Esophagus squamous epithelium (tissue), 4 donors: ENCODE results near the gene BEX3.

Source experiments
- CTCF ChIP-seq, 6 experiments: fragments of 450-650 bp in 4 of 6; fragments of 200-600 bp in 2 of 6; sonication (generic) in 2 of 6; IDR thresholded peaks; one replicate each; pipeline ENCODE4 v1.5.1; 2016 to 2019; ENCODE audit warnings: antibody characterized with exemption in 6 of 6, mild to moderate bottlenecking in 4 of 6, moderate library complexity in 4 of 6
- POLR2A ChIP-seq, 4 donors: fragments of 450-650 bp; IDR thresholded peaks; one replicate each; pipeline ENCODE4 v1.6.1; 2017; ENCODE audit warnings: antibody characterized with exemption in 4 of 4, mild to moderate bottlenecking in 4 of 4, moderate library complexity in 3 of 4

- TF ChIP-seq CTCF (IDR thresholded peaks at IDR 0.05) (no peak), POLR2A (IDR thresholded peaks at IDR 0.05) (no peak)
Measured at GRCh38 chrX:103413705-103414387, 37.5 kb downstream of the BEX3 start.
